ENCODE measurements around the gene ADAT3. TPM values are rescaled to one million over a fixed set of nuclear protein-coding genes. Genes with fewer than 3 reads are reported as not detected.
"Not testable (repeated sequence)": the region's sequence is repeated elsewhere in the genome, so short reads cannot be mapped to it uniquely, and the experiment has no call there.

ADAT3 gene
- total RNA-seq, 1 donor from 2014 or later, result 1.7 TPM

- DNase-seq (ENCODE audit: low read depth in 2 of 2), result no peak
Measured at GRCh38 chr19:1866693-1867348, 38.4 kb upstream of the ADAT3 start.

GRCh38 chr19:1867349-1867724 lies 37.9 kb upstream of the ADAT3 start:
- DNase-seq (ENCODE audit: low read depth in 2 of 2), result no peak

- no peak for DNase-seq (ENCODE audit: low read depth in 2 of 2)
Measured at GRCh38 chr19:1868971-1869370, 36.2 kb upstream of the ADAT3 start.

GRCh38 chr19:1871140-1871597 lies 34.0 kb upstream of the ADAT3 start:
- DNase-seq (ENCODE audit: low read depth in 2 of 2), result no peak

- DNase-seq (ENCODE audit: low read depth in 2 of 2), result no peak
Measured at GRCh38 chr19:1871630-1872029, 33.6 kb upstream of the ADAT3 start.

GRCh38 chr19:1872807-1873523 lies 32.2 kb upstream of the ADAT3 start:
- DNase-seq (ENCODE audit: low read depth in 2 of 2), result no peak

GRCh38 chr19:1873524-1874473 lies 31.4 kb upstream of the ADAT3 start:
- peak; percentile 57 to 70 for DNase-seq (ENCODE audit: low read depth in 2 of 2)

- DNase-seq (ENCODE audit: low read depth in 2 of 2), result peak in 1 of 2 donors; percentile 42
Measured at GRCh38 chr19:1874554-1875185, 30.5 kb upstream of the ADAT3 start.

- not testable (repeated sequence) for DNase-seq (ENCODE audit: low read depth in 2 of 2)
Measured at GRCh38 chr19:1875265-1875645, 29.9 kb upstream of the ADAT3 start.

GRCh38 chr19:1875646-1876495 lies 29.3 kb upstream of the ADAT3 start:
- DNase-seq (ENCODE audit: low read depth in 2 of 2), result peak; percentile 68 to 92

- not testable (repeated sequence) for DNase-seq (ENCODE audit: low read depth in 2 of 2)
Measured at GRCh38 chr19:1876496-1877279, 28.5 kb upstream of the ADAT3 start.

GRCh38 chr19:1877280-1877660 lies 27.9 kb upstream of the ADAT3 start:
- not testable (repeated sequence) for DNase-seq (ENCODE audit: low read depth in 2 of 2)

GRCh38 chr19:1878583-1878982 lies 26.6 kb upstream of the ADAT3 start:
- not testable (repeated sequence) for DNase-seq (ENCODE audit: low read depth in 2 of 2)

- DNase-seq (ENCODE audit: low read depth in 2 of 2), result not testable (repeated sequence)
Measured at GRCh38 chr19:1879982-1880381, 25.2 kb upstream of the ADAT3 start.

GRCh38 chr19:1880611-1881392 lies 24.4 kb upstream of the ADAT3 start:
- DNase-seq (ENCODE audit: low read depth in 2 of 2), result no peak

- DNase-seq (ENCODE audit: low read depth in 2 of 2), result not testable (repeated sequence)
Measured at GRCh38 chr19:1881393-1882088, 23.7 kb upstream of the ADAT3 start.

GRCh38 chr19:1882089-1882785 lies 23.0 kb upstream of the ADAT3 start:
- peak in 1 of 2 donors; percentile 62 for DNase-seq (ENCODE audit: low read depth in 2 of 2)

All from dermis microvascular lymphatic vessel endothelial cell (primary cell).